Caco-2 (cell line): ENCODE results near the gene PITPNM3. TPM values are rescaled to one million over a fixed set of nuclear protein-coding genes. Genes with fewer than 3 reads are reported as not detected.

Experiments
- BruUV-seq: library from RNA; stranded (reverse); fragments of 400-500 nt; replicated peaks from 2 replicates; lab custom pipeline; 2021; lab: Mats Ljungman, UMichigan
- CTCF ChIA-PET: fragments of 300-600 bp; sonication (Branson Sonifier 250); formaldehyde crosslinking; loops from one replicate; lab custom pipeline; 2022; ENCODE audit warnings: antibody characterized with exemption; lab: Charles Lee
- POLR2A ChIA-PET: fragments of 300-600 bp; sonication (Branson Sonifier 250); formaldehyde crosslinking; loops from one replicate; lab custom pipeline; 2022; ENCODE audit warnings: antibody characterized with exemption; lab: Charles Lee
- DNase-seq, 2 experiments: peaks; one replicate each; pipeline versions ENCODE4 v3.0.0 to v3.0.0-alpha.2; 2020 to 2022
- H3K27me3 ChIP-seq: replicated peaks from 2 replicates; pipeline ENCODE4 v1.6.0; 2011; ENCODE audit warnings: low read length; ENCODE audit not compliant: control insufficient read depth, insufficient read depth
- H3K36me3 ChIP-seq: 2 replicates; pipeline ENCODE4 v1.5.1; 2011; ENCODE audit warnings: low read length; ENCODE audit not compliant: control insufficient read depth, insufficient read depth
- H3K4me1 ChIP-seq: fragments of 250-450 bp; sonication (Bioruptor Pico); 2 replicates; pipeline ENCODE4 v1.5.1; 2020; ENCODE audit warnings: mild to moderate bottlenecking
- H3K4me3 ChIP-seq: 2 replicates; pipeline ENCODE4 v1.5.1; 2011; ENCODE audit warnings: low read depth, mild to moderate bottlenecking, control low read depth, low read length
- H3K9me3 ChIP-seq: fragments of 250-450 bp; sonication (Bioruptor Pico); 2 replicates; pipeline ENCODE4 v1.5.1; 2020; ENCODE audit warnings: mild to moderate bottlenecking, moderate library complexity
- H3K27ac Mint-ChIP-seq: one replicate; pipeline ENCODE4 v1.8.0; 2022; ENCODE audit warnings: mixed read lengths; ENCODE audit not compliant: unreplicated experiment
- H3K27me3 Mint-ChIP-seq: one replicate; pipeline ENCODE4 v1.8.0; 2022; ENCODE audit warnings: mixed read lengths; ENCODE audit not compliant: insufficient read depth, unreplicated experiment
- H3K36me3 Mint-ChIP-seq: one replicate; pipeline ENCODE4 v1.8.0; 2022; ENCODE audit warnings: mild to moderate bottlenecking, mixed read lengths; ENCODE audit not compliant: insufficient read depth, unreplicated experiment
- H3K4me1 Mint-ChIP-seq: one replicate; pipeline ENCODE4 v1.8.0; 2022; ENCODE audit warnings: low read depth, mixed read lengths; ENCODE audit not compliant: unreplicated experiment
- H3K4me3 Mint-ChIP-seq: one replicate; pipeline ENCODE4 v1.8.0; 2022; ENCODE audit warnings: mild to moderate bottlenecking, moderate library complexity, mixed read lengths; ENCODE audit not compliant: unreplicated experiment
- H3K9me3 Mint-ChIP-seq: one replicate; pipeline ENCODE4 v1.8.0; 2022; ENCODE audit warnings: mixed read lengths; ENCODE audit not compliant: unreplicated experiment
- CTCF ChIP-seq, 2 experiments: fragments of 200-600 bp in 1 of 2; IDR thresholded peaks; 1 replicate in 1 of 2; 2 replicates in 1 of 2; pipeline versions ENCODE4 v1.5.1 to v1.8.0; 2011 to 2022; ENCODE audit warnings: antibody characterized with exemption in 1 of 2, control low read depth in 1 of 2, inconsistent platforms in 1 of 2, low read depth in 1 of 2, low read length in 1 of 2, mild to moderate bottlenecking in 1 of 2, moderate library complexity in 1 of 2; ENCODE audit not compliant: insufficient read depth in 1 of 2, severe bottlenecking in 1 of 2, unreplicated experiment in 1 of 2
- intact Hi-C: fragments of 100-400 bp; cut with micrococcal nuclease; formaldehyde crosslinking; loops from one replicate; pipeline ENCODE4 v1.10.0; 2022; ENCODE audit not compliant: unreplicated experiment
- total RNA-seq: library from RNA; stranded (reverse); gene quantifications from 2 replicates; pipeline ENCODE4 v1.2.3, GENCODE V29; 2022

PITPNM3 gene
- total RNA-seq, 1 experiment from 2014 or later, result 0.50 TPM

- Mint-ChIP-seq H3K27ac (no peak overlapping the region), H3K27me3 (peaks cover 8% of the 10 kb centered on the region), H3K9me3 (no peaks in the 10 kb centered on the region), H3K36me3 (no peaks in the 10 kb centered on the region), H3K4me3 (no peak overlapping the region), H3K4me1 (no peaks in the 10 kb centered on the region)
- Histone ChIP-seq H3K4me1 (no peaks in the 10 kb centered on the region), H3K27me3 (no peaks in the 10 kb centered on the region), H3K36me3 (no peaks in the 10 kb centered on the region), H3K9me3 (no peaks in the 10 kb centered on the region), H3K4me3 (no peak overlapping the region)
- no peak for DNase-seq
- no TSS peak for BruUV-seq
- TF ChIP-seq CTCF (IDR thresholded peaks at IDR 0.05; ENCODE audit: insufficient read depth in 1 of 2, low read depth in 1 of 2, low read length in 1 of 2, severe bottlenecking in 1 of 2, unreplicated experiment in 1 of 2), result no peak
- ChIA-PET CTCF (no interaction called here), POLR2A (no interaction called here)
- intact Hi-C loops, result no loop called here
Observed at GRCh38 chr17:6460531-6461161, 95.7 kb downstream of the PITPNM3 start.

GRCh38 chr17:6458460-6458950, 97.8 kb downstream of the PITPNM3 start:
- Mint-ChIP-seq H3K4me1 (no peaks in the 10 kb centered on the region), H3K27ac (no peak overlapping the region), H3K36me3 (no peaks in the 10 kb centered on the region), H3K4me3 (no peak overlapping the region), H3K27me3 (peaks cover 8% of the 10 kb centered on the region), H3K9me3 (no peaks in the 10 kb centered on the region)
- H3K27me3 ChIP-seq, result no peaks in the 10 kb centered on the region
- intact Hi-C loops, result no loop called here
- no peaks in the 10 kb centered on the region for H3K36me3 ChIP-seq
- POLR2A ChIA-PET, result no interaction called here
- no peak for DNase-seq
- BruUV-seq, result no TSS peak
- CTCF ChIA-PET, result no interaction called here
- no peaks in the 10 kb centered on the region for H3K4me1 ChIP-seq
- TF ChIP-seq CTCF (IDR thresholded peaks at IDR 0.05; ENCODE audit: insufficient read depth in 1 of 2, low read depth in 1 of 2, low read length in 1 of 2, severe bottlenecking in 1 of 2, unreplicated experiment in 1 of 2), result no peak
- H3K4me3 ChIP-seq, result no peak overlapping the region
- no peaks in the 10 kb centered on the region for H3K9me3 ChIP-seq

- no peak for DNase-seq
- H3K4me1 Mint-ChIP-seq, result no peaks in the 10 kb centered on the region
- CTCF ChIA-PET, result no interaction called here
Observed at GRCh38 chr17:6457688-6458459, 98.5 kb downstream of the PITPNM3 start.

More at GRCh38 chr17:6457688-6458459, 98.5 kb downstream of the PITPNM3 start:
- no peak overlapping the region for H3K4me3 Mint-ChIP-seq
- H3K36me3 ChIP-seq, result no peaks in the 10 kb centered on the region
- no peaks in the 10 kb centered on the region for H3K27me3 ChIP-seq
- no peaks in the 10 kb centered on the region for H3K9me3 ChIP-seq
- H3K9me3 Mint-ChIP-seq, result no peaks in the 10 kb centered on the region
- H3K4me3 ChIP-seq, result no peak overlapping the region
- no peak for TF ChIP-seq CTCF (IDR thresholded peaks at IDR 0.05; ENCODE audit: insufficient read depth in 1 of 2, low read depth in 1 of 2, low read length in 1 of 2, severe bottlenecking in 1 of 2, unreplicated experiment in 1 of 2)
- intact Hi-C loops, result no loop called here
- H3K36me3 Mint-ChIP-seq, result no peaks in the 10 kb centered on the region
- H3K4me1 ChIP-seq, result no peaks in the 10 kb centered on the region
- no peak overlapping the region for H3K27ac Mint-ChIP-seq
- BruUV-seq, result no TSS peak
- H3K27me3 Mint-ChIP-seq, result peaks cover 8% of the 10 kb centered on the region
- POLR2A ChIA-PET, result no interaction called here
